Stomach (tissue), 4 donors: Measurements from ENCODE around the gene PIP5K1B.

Source experiments
- CTCF ChIP-seq, 7 experiments: fragments of 450-650 bp in 4 of 7; fragments of 200-600 bp in 3 of 7; sonication (generic) in 3 of 7; IDR thresholded peaks; one replicate each; pipeline ENCODE4 v1.5.1; 2016 to 2019; ENCODE audit warnings: antibody characterized with exemption in 7 of 7, control low read depth in 2 of 7, mild to moderate bottlenecking in 1 of 7
- POLR2A ChIP-seq, 4 donors: fragments of 450-650 bp; IDR thresholded peaks; one replicate each; pipeline ENCODE4 v1.6.1; 2016; ENCODE audit warnings: antibody characterized with exemption in 4 of 4, control low read depth in 2 of 4, mild to moderate bottlenecking in 1 of 4, moderate library complexity in 1 of 4
- POLR2AphosphoS5 ChIP-seq, 3 donors: sonication (generic); formaldehyde crosslinking; IDR thresholded peaks; one replicate each; pipeline ENCODE4 v1.6.1; 2016; ENCODE audit warnings: antibody characterized with exemption in 3 of 3

DNA sequence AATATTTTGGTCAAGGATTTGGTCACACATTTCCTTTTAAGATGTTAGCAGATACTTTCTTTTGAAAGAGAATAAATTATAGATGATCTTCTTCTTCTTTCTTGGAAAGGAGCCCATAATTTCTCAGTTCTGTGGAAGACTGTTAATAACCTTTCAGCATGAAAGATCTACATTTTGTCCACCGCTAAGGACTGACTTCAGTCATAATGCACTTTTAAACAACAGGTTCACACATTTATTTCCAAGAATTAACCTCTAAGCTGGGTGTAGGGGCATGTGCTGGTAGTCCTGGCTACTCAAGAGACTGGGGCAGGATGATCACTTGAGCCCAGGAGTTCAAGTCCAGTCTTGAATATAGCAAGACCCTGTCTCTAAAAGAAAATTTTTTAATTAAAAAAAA, 215.9 kb downstream of the PIP5K1B start:
- TF ChIP-seq POLR2A (IDR thresholded peaks at IDR 0.05) = no peak
- no peak for TF ChIP-seq POLR2AphosphoS5 (IDR thresholded peaks at IDR 0.05)
- no peak for TF ChIP-seq CTCF (IDR thresholded peaks at IDR 0.05)
